DND-41 (cell line): Measurements from ENCODE around the gene CAMP.

ENCODE experiments used
- EZH2 ChIP-seq: IDR thresholded peaks from 3 replicates; pipeline ENCODE4 v1.6.1; 2012; ENCODE audit warnings: borderline replicate concordance, low read depth, mild to moderate bottlenecking, moderate library complexity, low read length, inconsistent platforms; ENCODE audit not compliant: severe bottlenecking
- TF ChIP-seq, protein P1 (sequence below): IDR thresholded peaks from 2 replicates; pipeline ENCODE4 v1.5.1; 2012; ENCODE audit warnings: borderline replicate concordance, low read length, moderate library complexity, mild to moderate bottlenecking; ENCODE audit not compliant: poor library complexity, severe bottlenecking; ENCODE audit errors: extremely low read depth

DNA sequence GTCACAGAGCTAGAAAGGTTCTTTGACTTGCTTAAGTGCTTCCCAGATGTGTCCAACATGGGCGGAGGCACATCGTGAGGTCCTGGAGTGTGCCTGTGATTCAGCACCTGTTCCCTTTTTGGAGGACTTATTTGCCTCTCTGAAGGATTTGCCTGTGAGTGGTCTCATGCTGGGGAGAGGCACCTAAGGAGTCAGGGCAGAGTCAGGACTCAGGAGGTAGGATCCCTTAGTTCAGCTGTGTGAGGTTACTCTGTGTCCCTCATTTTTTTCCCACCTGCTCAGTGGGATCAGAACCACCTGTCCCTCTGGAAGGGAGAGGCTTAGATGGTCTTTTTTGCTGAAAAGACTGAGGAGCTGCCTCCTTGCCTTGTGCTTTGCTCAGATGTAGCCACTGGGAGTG lies 20.6 kb downstream of the CAMP start:
- TF ChIP-seq EZH2: no peak
- TF ChIP-seq, protein P1, sequence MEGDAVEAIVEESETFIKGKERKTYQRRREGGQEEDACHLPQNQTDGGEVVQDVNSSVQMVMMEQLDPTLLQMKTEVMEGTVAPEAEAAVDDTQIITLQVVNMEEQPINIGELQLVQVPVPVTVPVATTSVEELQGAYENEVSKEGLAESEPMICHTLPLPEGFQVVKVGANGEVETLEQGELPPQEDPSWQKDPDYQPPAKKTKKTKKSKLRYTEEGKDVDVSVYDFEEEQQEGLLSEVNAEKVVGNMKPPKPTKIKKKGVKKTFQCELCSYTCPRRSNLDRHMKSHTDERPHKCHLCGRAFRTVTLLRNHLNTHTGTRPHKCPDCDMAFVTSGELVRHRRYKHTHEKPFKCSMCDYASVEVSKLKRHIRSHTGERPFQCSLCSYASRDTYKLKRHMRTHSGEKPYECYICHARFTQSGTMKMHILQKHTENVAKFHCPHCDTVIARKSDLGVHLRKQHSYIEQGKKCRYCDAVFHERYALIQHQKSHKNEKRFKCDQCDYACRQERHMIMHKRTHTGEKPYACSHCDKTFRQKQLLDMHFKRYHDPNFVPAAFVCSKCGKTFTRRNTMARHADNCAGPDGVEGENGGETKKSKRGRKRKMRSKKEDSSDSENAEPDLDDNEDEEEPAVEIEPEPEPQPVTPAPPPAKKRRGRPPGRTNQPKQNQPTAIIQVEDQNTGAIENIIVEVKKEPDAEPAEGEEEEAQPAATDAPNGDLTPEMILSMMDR: no peak
